Esophagus squamous epithelium (tissue), 4 donors: Measurements from ENCODE around the gene AKIP1.

ENCODE experiments used
- CTCF ChIP-seq, 6 experiments: fragments of 450-650 bp in 4 of 6; fragments of 200-600 bp in 2 of 6; sonication (generic) in 2 of 6; IDR thresholded peaks; one replicate each; pipeline ENCODE4 v1.5.1; 2016 to 2019; ENCODE audit warnings: antibody characterized with exemption in 6 of 6, mild to moderate bottlenecking in 4 of 6, moderate library complexity in 4 of 6
- POLR2A ChIP-seq, 4 donors: fragments of 450-650 bp; IDR thresholded peaks; one replicate each; pipeline ENCODE4 v1.6.1; 2017; ENCODE audit warnings: antibody characterized with exemption in 4 of 4, mild to moderate bottlenecking in 4 of 4, moderate library complexity in 3 of 4

- TF ChIP-seq CTCF (IDR thresholded peaks at IDR 0.05) (no peak), POLR2A (IDR thresholded peaks at IDR 0.05) (no peak)
Observed at GRCh38 chr11:8914661-8915018, 3.7 kb downstream of the AKIP1 start.
